HepG2 (cell line): ENCODE data around the gene ANKRD11.

Experiments
- DPF2 ChIP-seq: sonication (generic); formaldehyde crosslinking; IDR thresholded peaks from 2 replicates; pipeline ENCODE4 v1.4.0; 2020; ENCODE audit warnings: mild to moderate bottlenecking, low read depth, missing genetic modification reagents, borderline replicate concordance
- EZH2 ChIP-seq: conservative IDR thresholded peaks from 2 replicates; pipeline ENCODE4 v1.6.1; 2012; ENCODE audit warnings: mild to moderate bottlenecking, low read depth, low read length, moderate library complexity
- KDM5B ChIP-seq: sonication (generic); formaldehyde crosslinking; IDR thresholded peaks from 2 replicates; pipeline ENCODE4 v1.4.0; 2020; ENCODE audit warnings: missing genetic modification reagents, mild to moderate bottlenecking, borderline replicate concordance
- KLF12 ChIP-seq: sonication (generic); formaldehyde crosslinking; IDR thresholded peaks from 2 replicates; pipeline ENCODE4 v1.4.0; 2020; ENCODE audit warnings: missing genetic modification reagents, borderline replicate concordance
- NR1H2 ChIP-seq: sonication (generic); formaldehyde crosslinking; IDR thresholded peaks from 2 replicates; pipeline ENCODE4 v1.8.1; 2022; ENCODE audit warnings: low read depth, missing genetic modification reagents, borderline replicate concordance
- POGZ ChIP-seq: sonication (generic); formaldehyde crosslinking; IDR thresholded peaks from 2 replicates; pipeline ENCODE4 v1.4.0; 2020; ENCODE audit warnings: mild to moderate bottlenecking, missing genetic modification reagents
- POLR2G ChIP-seq: fragments of 200-400 bp; formaldehyde crosslinking; IDR thresholded peaks from 2 replicates; pipeline ENCODE4 v1.6.1; 2018; ENCODE audit warnings: mild to moderate bottlenecking, low read depth, low read length, moderate library complexity
- SIN3A ChIP-seq: IDR thresholded peaks from 2 replicates; pipeline ENCODE4 v1.6.1; 2011; ENCODE audit warnings: low read depth, mild to moderate bottlenecking, control low read depth, low read length, borderline replicate concordance
- U2AF1 ChIP-seq: fragments of 200-400 bp; formaldehyde crosslinking; optimal IDR thresholded peaks from 2 replicates; pipeline ENCODE3; 2017; ENCODE audit warnings: mild to moderate bottlenecking, low read depth, low read length
- ZNF232 ChIP-seq: sonication (generic); formaldehyde crosslinking; IDR thresholded peaks from 2 replicates; pipeline ENCODE4 v1.4.0; 2020; ENCODE audit warnings: missing genetic modification reagents, borderline replicate concordance
- ZNF569 ChIP-seq: sonication (generic); formaldehyde crosslinking; IDR thresholded peaks from 2 replicates; pipeline ENCODE4 v1.5.0; 2020; ENCODE audit warnings: mild to moderate bottlenecking, missing genetic modification reagents, moderate library complexity, borderline replicate concordance
- TF ChIP-seq, protein P1 (sequence below): sonication (generic); formaldehyde crosslinking; IDR thresholded peaks from 2 replicates; pipeline ENCODE4 v1.8.1; 2023; ENCODE audit warnings: mild to moderate bottlenecking, missing genetic modification reagents
- TF ChIP-seq, protein P2 (sequence below): sonication (generic); formaldehyde crosslinking; IDR thresholded peaks from 2 replicates; pipeline ENCODE4 v1.4.0; 2020; ENCODE audit warnings: missing genetic modification reagents
- TF ChIP-seq, protein P3 (sequence below): sonication (generic); formaldehyde crosslinking; IDR thresholded peaks from 2 replicates; pipeline ENCODE4 v1.5.0; 2020; ENCODE audit warnings: mild to moderate bottlenecking, missing genetic modification reagents, moderate library complexity

DNA sequence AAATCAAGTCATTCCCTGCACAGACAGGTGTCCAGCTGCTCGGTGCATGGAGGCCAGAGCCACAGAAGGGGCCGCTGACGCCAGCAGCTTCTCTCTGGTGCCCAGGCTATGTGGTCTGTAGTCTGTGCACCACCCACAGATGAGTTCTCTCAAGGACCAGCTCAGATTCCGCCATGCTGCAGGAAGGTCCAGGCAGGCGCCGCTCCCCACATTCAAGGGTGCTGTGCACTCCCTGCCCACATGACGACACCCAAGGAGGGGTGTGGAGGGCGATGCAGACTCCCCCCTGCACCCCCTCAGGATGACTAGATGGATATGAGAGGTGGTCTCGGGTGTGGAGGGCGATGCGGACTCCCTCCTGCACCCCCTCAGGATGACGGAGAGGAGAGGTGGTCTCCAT, 119.0 kb downstream of the ANKRD11 start:
- TF ChIP-seq U2AF1 (no peak), KDM5B (CRISPR knock-in tag) (no peak), NR1H2 (CRISPR knock-in tag) (no peak), DPF2 (no peak), POLR2G (peak; percentile 31; the same call in 1 of the 2 replicates), ZNF569 (CRISPR knock-in tag) (no peak), ZNF232 (CRISPR knock-in tag) (no peak), SIN3A (no peak), KLF12 (no peak), EZH2 (no peak), POGZ (no peak)
- TF ChIP-seq, protein P1, sequence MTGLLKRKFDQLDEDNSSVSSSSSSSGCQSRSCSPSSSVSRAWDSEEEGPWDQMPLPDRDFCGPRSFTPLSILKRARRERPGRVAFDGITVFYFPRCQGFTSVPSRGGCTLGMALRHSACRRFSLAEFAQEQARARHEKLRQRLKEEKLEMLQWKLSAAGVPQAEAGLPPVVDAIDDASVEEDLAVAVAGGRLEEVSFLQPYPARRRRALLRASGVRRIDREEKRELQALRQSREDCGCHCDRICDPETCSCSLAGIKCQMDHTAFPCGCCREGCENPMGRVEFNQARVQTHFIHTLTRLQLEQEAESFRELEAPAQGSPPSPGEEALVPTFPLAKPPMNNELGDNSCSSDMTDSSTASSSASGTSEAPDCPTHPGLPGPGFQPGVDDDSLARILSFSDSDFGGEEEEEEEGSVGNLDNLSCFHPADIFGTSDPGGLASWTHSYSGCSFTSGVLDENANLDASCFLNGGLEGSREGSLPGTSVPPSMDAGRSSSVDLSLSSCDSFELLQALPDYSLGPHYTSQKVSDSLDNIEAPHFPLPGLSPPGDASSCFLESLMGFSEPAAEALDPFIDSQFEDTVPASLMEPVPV (CRISPR knock-in tag), result no peak
- TF ChIP-seq, protein P2, sequence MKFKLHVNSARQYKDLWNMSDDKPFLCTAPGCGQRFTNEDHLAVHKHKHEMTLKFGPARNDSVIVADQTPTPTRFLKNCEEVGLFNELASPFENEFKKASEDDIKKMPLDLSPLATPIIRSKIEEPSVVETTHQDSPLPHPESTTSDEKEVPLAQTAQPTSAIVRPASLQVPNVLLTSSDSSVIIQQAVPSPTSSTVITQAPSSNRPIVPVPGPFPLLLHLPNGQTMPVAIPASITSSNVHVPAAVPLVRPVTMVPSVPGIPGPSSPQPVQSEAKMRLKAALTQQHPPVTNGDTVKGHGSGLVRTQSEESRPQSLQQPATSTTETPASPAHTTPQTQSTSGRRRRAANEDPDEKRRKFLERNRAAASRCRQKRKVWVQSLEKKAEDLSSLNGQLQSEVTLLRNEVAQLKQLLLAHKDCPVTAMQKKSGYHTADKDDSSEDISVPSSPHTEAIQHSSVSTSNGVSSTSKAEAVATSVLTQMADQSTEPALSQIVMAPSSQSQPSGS, result no peak
- TF ChIP-seq, protein P3, sequence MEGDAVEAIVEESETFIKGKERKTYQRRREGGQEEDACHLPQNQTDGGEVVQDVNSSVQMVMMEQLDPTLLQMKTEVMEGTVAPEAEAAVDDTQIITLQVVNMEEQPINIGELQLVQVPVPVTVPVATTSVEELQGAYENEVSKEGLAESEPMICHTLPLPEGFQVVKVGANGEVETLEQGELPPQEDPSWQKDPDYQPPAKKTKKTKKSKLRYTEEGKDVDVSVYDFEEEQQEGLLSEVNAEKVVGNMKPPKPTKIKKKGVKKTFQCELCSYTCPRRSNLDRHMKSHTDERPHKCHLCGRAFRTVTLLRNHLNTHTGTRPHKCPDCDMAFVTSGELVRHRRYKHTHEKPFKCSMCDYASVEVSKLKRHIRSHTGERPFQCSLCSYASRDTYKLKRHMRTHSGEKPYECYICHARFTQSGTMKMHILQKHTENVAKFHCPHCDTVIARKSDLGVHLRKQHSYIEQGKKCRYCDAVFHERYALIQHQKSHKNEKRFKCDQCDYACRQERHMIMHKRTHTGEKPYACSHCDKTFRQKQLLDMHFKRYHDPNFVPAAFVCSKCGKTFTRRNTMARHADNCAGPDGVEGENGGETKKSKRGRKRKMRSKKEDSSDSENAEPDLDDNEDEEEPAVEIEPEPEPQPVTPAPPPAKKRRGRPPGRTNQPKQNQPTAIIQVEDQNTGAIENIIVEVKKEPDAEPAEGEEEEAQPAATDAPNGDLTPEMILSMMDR, result no peak
